Fibroblast of lung (primary cell): ENCODE measurements around the gene ADORA1. TPM values are rescaled to one million over a fixed set of nuclear protein-coding genes. Genes with fewer than 3 reads are reported as not detected.

Experiments
- DNase-seq, 2 donors: peaks; one replicate each; pipeline versions ENCODE4 v3.0.0 to v3.0.0-alpha.2; 2010; ENCODE audit warnings: low read depth in 2 of 2
- H2AFZ ChIP-seq: 2 replicates; pipeline ENCODE4 v1.5.1; 2012; ENCODE audit warnings: low read length, control low read depth, inconsistent platforms
- H3K27ac ChIP-seq: 2 replicates; pipeline ENCODE4 v1.5.1; 2011; ENCODE audit warnings: low read length, control low read depth; ENCODE audit not compliant: insufficient read depth
- H3K27me3 ChIP-seq: 2 replicates; pipeline ENCODE4 v1.5.1; 2011; ENCODE audit warnings: mild to moderate bottlenecking, low read length; ENCODE audit not compliant: control insufficient read depth, insufficient read depth
- H3K36me3 ChIP-seq: 2 replicates; pipeline ENCODE4 v1.5.1; 2011; ENCODE audit warnings: low read length; ENCODE audit not compliant: control insufficient read depth, insufficient read depth
- H3K4me1 ChIP-seq: 2 replicates; pipeline ENCODE4 v1.5.1; 2011; ENCODE audit warnings: low read length; ENCODE audit not compliant: control insufficient read depth, insufficient read depth; ENCODE audit errors: extremely low read depth
- H3K4me2 ChIP-seq: 2 replicates; pipeline ENCODE4 v1.5.1; 2011; ENCODE audit warnings: low read length, control low read depth; ENCODE audit not compliant: insufficient read depth; ENCODE audit errors: extremely low read depth
- H3K4me3 ChIP-seq, 4 experiments: fragments of 200-600 bp in 1 of 4; sonication (generic) in 1 of 4; replicated peaks in 1 of 4; 2 replicates each; pipeline ENCODE4 v1.5.1; 2011 to 2016; ENCODE audit warnings: low read length in 4 of 4, low read depth in 3 of 4, mild to moderate bottlenecking in 3 of 4, control low read depth in 2 of 4, inconsistent platforms in 1 of 4, mixed read lengths in 1 of 4; ENCODE audit not compliant: insufficient read depth in 1 of 4; ENCODE audit errors: control extremely low read depth in 1 of 4
- H3K79me2 ChIP-seq: 2 replicates; pipeline ENCODE4 v1.5.1; 2012; ENCODE audit warnings: mild to moderate bottlenecking, low read length, inconsistent platforms; ENCODE audit not compliant: control insufficient read depth, insufficient read depth
- H3K9ac ChIP-seq: 2 replicates; pipeline ENCODE4 v1.5.1; 2011; ENCODE audit warnings: mild to moderate bottlenecking, low read length, control low read depth; ENCODE audit not compliant: insufficient read depth
- H3K9me3 ChIP-seq: 2 replicates; pipeline ENCODE4 v1.5.1; 2012; ENCODE audit warnings: low read depth, low read length; ENCODE audit not compliant: control insufficient read depth, insufficient read depth
- H4K20me1 ChIP-seq: 2 replicates; pipeline ENCODE4 v1.5.1; 2011; ENCODE audit warnings: low read length; ENCODE audit not compliant: control insufficient read depth, insufficient read depth; ENCODE audit errors: extremely low read depth
- CTCF ChIP-seq, 2 donors: IDR thresholded peaks in 1 of 2; conservative IDR thresholded peaks in 1 of 2; 1 replicate in 1 of 2; 2 replicates in 1 of 2; pipeline ENCODE4 v1.5.1; 2011 to 2012; ENCODE audit warnings: low read length in 2 of 2, control low read depth in 1 of 2, inconsistent platforms in 1 of 2, low read depth in 1 of 2, mild to moderate bottlenecking in 1 of 2
- EZH2 ChIP-seq: IDR thresholded peaks from 2 replicates; pipeline ENCODE4 v1.5.1; 2012; ENCODE audit warnings: low read length, control low read depth, mild to moderate bottlenecking; ENCODE audit errors: missing control alignments
- polyA plus RNA-seq, 2 donors: library from polyadenylated mRNA; depleted of rRNA in 1 of 2; stranded (reverse) in 1 of 2; unstranded in 1 of 2; fragments of >200 nt; gene quantifications; 2 replicates each; pipeline ENCODE4 v1.2.1, GENCODE V29; 2011 to 2012; ENCODE audit warnings: missing spikeins in 1 of 2
- total RNA-seq: library from RNA; depleted of rRNA; stranded (reverse); fragments of >200 nt; gene quantifications from 2 replicates; pipeline ENCODE4 v1.2.1, GENCODE V29; 2014

ADORA1 gene
- total and polyA plus RNA-seq, 2 donors (not counting 1 experiment from before 2014, with no cell fraction given), result 1.5 to 6.1 TPM

- H3K9ac ChIP-seq, result no peak overlapping the region
- H2AFZ ChIP-seq, result no peak overlapping the region
- peak overlapping the region in 3 of 4 experiments; percentile 26 to 54 (median 29) for H3K4me3 ChIP-seq
- peak overlapping the region; percentile 54 for H3K4me2 ChIP-seq
- H3K36me3 ChIP-seq, result no peaks in the 10 kb centered on the region
- H3K4me1 ChIP-seq, result peaks cover 4% of the 10 kb centered on the region
- H3K79me2 ChIP-seq, result no peaks in the 10 kb centered on the region
- peaks cover 1% of the 10 kb centered on the region for H4K20me1 ChIP-seq
- H3K27ac ChIP-seq, result no peak overlapping the region
- H3K27me3 ChIP-seq, result peaks cover 22% of the 10 kb centered on the region
- TF ChIP-seq EZH2 (no peak), CTCF (conservative IDR thresholded peaks at IDR 0.05 in 1 of 2, IDR thresholded peaks at IDR 0.05 in 1 of 2; ENCODE audit: low read depth in 1 of 2, low read length in 2 of 2) (no peak)
- no peak for DNase-seq
- H3K9me3 ChIP-seq, result no peaks in the 10 kb centered on the region
Observed at GRCh38 chr1:203128431-203128715, 847 bp downstream of the ADORA1 start.

- H3K4me2 ChIP-seq, result no peak overlapping the region
- no peak overlapping the region for H2AFZ ChIP-seq
- H3K27ac ChIP-seq, result no peak overlapping the region
Observed at GRCh38 chr1:203128716-203129500, 1.4 kb downstream of the ADORA1 start.

More at GRCh38 chr1:203128716-203129500, 1.4 kb downstream of the ADORA1 start:
- no peaks in the 10 kb centered on the region for H3K36me3 ChIP-seq
- H3K27me3 ChIP-seq, result peaks cover 17% of the 10 kb centered on the region
- no peak for TF ChIP-seq CTCF (conservative IDR thresholded peaks at IDR 0.05 in 1 of 2, IDR thresholded peaks at IDR 0.05 in 1 of 2; ENCODE audit: low read depth in 1 of 2, low read length in 2 of 2)
- no peak for DNase-seq
- peak overlapping the region in 1 of 4 experiments; percentile 54 for H3K4me3 ChIP-seq
- H3K9ac ChIP-seq, result no peak overlapping the region
- peaks cover 4% of the 10 kb centered on the region for H3K4me1 ChIP-seq
- peaks cover 1% of the 10 kb centered on the region for H4K20me1 ChIP-seq
- H3K79me2 ChIP-seq, result no peaks in the 10 kb centered on the region
- no peaks in the 10 kb centered on the region for H3K9me3 ChIP-seq
